HCEC 1CT (cell line): ENCODE measurements around the gene GGA2.
"Not testable (repeated sequence)": the region's sequence is repeated elsewhere in the genome, so short reads cannot be mapped to it uniquely, and the experiment has no call there.

Experiments used
- DNase-seq: peaks from one replicate; pipeline ENCODE4 v3.0.0-alpha.2; 2017

The GGA2 gene

GRCh38 chr16:23501291-23501690 is 9.0 kb downstream of the GGA2 start:
- no peak for DNase-seq

- no peak for DNase-seq
Measured at GRCh38 chr16:23500862-23501225, 9.4 kb downstream of the GGA2 start.

DNA sequence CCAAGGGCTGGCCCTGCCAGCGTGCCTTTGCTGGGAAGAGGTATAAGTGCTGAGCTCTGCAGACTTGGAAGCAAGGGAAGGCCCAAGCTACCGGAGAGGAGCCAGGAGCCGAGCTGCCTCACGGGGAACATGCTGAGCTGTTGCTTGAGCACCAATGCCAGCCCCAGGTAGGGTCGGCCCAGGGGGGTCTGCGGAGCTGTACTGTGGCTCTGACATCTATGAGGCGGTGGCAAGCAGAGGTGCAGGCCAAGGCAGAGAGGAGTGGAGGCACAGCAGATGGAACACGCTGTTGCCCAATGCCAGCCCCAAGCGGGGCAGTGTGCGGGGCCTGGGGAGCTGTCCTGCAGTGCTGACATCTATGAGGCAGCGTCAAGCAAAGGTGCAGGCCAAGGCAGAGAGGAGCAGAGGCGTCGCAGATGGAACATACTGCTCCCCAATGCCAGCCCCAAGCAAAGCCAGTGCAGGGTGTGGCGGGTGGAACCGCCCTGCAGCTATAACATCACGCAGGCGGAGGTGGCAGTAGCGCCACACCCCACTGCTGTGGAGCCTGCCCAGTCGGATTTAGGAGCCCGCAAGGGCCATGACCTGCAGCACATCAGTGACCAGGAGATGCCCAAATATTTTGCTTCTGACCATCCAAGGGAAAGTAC is 10.0 kb downstream of the GGA2 start:
- DNase-seq: no peak

DNA sequence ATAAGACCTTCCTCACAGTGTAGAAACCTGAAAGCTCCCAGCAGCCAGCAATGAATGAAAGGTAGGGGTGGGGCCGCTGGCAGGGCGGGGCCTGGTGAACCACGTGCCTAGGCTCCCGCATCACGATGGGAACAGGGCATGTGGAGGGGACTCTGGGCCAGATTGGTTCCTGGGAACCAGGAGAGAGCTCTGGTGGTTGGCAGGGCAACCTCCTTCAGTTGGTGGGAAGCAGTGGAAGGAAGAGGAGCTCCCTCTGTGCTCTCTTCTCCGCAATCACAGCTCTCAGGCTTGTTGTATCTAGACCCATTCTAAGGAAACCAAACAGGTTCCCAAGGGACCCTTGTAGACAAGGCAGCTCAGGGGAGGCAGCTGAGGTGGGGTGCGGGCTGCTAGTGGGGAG is 10.5 kb downstream of the GGA2 start:
- no peak for DNase-seq

DNA sequence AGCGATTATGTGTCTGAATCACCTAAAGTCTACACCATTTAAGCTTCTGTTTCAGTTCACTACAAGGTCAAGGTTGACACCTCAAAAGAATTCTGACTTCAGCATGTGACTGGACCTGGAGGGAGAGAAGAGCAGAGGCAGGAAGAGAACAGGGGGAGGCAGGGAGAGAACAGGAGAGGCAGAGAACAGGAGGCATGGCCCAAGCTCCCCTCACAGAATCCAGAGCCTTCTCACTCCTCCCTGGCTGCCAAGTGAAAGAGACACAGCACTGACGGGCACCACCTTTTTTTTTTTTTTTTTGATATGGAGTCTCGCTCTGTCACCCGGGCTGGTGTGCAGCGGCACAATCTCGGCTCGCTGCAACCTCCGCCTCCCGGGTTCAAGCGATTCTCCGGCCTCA is 11.4 kb downstream of the GGA2 start:
- DNase-seq: no peak

GRCh38 chr16:23497543-23497868 is 12.8 kb downstream of the GGA2 start:
- no peak for DNase-seq

- no peak for DNase-seq
Measured at GRCh38 chr16:23496821-23497542, 13.3 kb downstream of the GGA2 start.

DNA sequence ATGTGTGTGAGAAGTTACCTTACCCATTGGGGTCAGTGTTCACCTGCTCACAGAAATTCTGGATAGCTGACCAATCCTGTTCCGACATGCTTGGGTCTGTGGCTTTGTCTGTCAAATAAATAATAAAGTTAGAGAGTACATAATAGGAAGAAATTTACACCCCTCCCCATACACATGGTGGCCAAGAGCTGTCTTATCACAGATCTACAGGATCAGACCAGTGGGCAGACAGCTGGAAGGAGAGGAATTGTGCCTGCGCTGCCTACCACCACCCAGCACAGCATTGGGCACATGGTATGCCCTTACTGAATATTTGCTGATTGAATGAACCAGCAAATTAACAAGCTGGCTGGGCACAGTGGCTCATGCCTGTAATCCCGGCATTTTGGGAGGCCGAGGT is 14.6 kb downstream of the GGA2 start:
- DNase-seq: no peak

DNA sequence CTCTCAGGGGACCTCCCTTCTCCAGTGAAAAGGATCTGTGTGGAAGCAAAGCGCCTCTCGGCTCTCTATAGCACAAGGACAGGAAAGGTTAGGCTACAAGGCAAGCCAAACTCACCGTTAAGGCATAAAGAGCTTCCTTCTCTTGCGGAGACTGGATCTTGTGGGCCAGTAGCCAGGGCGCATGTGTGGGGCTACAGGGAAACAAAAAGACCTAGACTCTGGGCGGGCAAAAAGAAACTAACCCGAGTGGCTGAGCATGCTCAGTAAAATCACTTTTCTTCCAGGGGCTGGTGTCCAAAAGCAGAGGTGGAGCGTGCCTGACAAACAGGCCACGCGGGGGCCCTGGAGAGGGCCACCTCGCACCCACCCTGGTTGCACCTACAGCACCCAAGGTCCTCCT is 16.1 kb downstream of the GGA2 start:
- DNase-seq: no peak

GRCh38 chr16:23491490-23492391 is 18.6 kb downstream of the GGA2 start:
- no peak for DNase-seq

- DNase-seq: no peak
Measured at GRCh38 chr16:23486480-23486879, 23.8 kb downstream of the GGA2 start.

GRCh38 chr16:23485841-23486240 is 24.5 kb downstream of the GGA2 start:
- no peak for DNase-seq

DNA sequence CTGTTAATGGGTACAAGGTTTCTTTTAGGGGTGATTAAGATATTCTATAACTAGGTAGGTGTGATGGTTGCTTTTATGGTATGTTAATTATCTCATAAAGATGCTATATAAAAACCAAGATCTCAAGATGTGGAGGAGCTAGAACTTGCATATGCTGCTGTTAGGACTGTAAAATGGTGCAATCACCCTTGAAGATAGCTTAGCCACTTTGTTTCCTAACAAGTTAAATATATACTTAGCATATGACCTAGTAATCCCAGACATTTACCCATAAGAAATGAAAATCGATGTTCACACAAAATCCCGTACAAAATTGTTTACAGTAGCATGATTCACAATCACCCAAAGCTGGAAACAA is 25.1 kb downstream of the GGA2 start:
- no peak for DNase-seq

- no peak for DNase-seq
Measured at GRCh38 chr16:23484510-23485256, 25.6 kb downstream of the GGA2 start.

- DNase-seq: not testable (repeated sequence)
Measured at GRCh38 chr16:23483492-23483891, 26.8 kb downstream of the GGA2 start.

GRCh38 chr16:23482778-23483177 is 27.5 kb downstream of the GGA2 start:
- DNase-seq: no peak

DNA sequence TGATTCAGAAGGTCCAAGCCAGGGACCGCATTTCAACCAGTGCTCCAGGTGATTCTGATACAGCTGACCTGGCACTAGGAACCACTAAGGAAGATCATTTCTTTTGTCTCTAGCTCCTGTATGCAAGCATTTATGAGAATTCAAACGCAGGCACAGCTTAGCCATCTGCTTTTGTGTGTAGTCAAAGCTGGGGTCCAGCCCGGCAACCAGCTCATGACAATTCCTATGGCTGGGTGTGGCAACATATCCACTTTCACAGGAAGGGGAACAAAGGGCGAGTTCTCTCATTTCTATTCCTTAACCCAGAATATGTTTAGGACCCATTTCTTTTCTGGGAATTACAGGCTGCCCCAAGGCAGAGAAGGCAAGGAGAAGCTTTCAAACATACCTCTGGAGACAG is 30.0 kb downstream of the GGA2 start:
- DNase-seq: no peak

DNA sequence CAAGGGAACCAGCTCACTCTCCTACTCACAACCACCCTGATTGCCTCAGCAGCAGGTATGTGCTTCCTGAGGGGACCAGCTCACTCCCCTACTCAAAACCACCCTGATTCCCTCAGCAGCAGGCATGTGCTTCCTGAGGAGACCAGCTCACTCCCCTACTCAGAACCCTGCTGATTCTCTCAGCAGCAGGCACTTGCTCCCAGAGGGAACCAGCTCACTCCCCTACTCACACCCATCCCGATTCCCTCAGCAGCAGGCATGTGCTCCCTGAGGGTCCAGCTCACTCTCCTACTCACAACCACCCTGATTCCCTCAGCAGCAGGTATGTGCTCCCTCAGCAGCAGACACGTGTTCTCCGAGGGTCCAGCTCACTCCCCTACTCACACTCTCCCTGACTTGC is 31.2 kb downstream of the GGA2 start:
- DNase-seq: no peak

DNA sequence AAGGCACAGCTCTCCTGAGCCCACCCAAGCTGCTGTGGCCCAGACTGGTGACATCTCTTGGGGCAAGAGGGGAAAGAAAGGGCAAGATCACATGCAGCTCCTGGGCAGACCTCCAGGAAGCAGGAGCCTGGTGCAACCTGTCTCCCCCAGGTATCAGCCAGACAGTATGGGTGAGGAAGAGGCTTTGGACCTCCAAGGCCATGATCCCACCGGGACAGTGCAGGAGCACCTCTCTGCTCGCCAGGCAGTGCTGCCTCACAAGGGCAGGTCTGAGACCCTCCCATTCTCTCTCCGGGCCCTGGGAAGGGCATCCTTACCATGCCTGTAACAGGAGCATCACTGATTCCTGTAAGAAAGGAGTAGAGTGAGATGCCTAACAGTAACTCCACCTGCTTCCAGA is 31.7 kb downstream of the GGA2 start:
- DNase-seq: no peak

- DNase-seq: no peak
Measured at GRCh38 chr16:23476289-23476688, 34.0 kb downstream of the GGA2 start.

- DNase-seq: peak; percentile 6
Measured at GRCh38 chr16:23469814-23470213, 40.5 kb downstream of the GGA2 start.

DNA sequence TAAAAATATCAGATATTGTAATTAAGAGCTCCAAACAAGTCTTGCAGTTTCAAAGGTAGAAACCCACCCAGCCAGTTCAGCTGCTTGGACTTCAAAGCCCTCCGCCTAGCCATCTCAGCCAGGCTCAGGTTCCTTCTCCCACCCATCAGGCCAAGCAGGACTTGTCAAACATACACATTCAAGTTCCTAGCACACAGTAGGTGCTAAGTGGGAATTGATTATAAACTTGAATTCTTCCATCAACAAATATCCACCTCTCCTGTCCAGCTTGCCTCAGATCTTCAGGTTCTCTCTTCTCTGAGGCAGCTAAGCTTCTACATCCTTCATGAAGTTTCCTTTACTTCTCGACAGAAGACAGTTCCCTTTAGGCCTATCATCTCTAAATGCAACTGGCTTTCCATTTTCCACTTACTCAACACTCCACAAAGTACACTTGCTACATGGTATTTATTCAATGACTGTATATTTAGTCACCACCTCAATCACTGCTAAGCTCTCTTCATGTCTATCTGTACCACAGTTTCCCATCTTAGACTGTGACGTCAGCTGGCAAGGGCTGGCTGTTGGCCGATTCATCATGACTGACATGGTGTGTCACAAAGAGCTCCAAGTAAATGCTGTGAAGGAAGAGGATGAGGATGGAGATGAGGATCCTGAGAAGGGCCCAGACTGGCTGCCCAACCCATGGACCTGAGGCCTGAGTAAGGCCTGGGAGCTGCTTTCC is 44.0 kb downstream of the GGA2 start:
- peak; percentile 95 for DNase-seq

DNA sequence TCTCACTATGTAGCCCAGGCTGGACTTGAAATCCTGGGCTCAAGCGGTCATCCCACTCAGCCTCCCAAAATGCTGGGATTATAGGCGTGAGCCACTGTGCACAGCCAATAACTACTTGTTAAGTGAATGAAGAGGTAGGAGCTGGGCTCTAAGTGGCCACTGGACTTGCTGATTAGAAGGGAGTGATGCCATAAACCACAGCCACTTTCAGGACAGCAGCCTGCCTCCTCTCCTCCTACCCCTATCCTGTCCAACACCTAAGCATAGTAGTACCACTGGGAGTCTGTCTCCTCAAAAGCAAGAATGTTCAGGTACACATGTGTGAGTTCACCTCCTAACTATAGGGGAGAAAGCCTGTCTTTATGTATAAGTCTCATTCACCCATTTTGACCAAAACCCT is 45.1 kb downstream of the GGA2 start:
- DNase-seq: no peak
